ENCODE measurements around the gene KCNK17.

Gene KCNK17

DNA sequence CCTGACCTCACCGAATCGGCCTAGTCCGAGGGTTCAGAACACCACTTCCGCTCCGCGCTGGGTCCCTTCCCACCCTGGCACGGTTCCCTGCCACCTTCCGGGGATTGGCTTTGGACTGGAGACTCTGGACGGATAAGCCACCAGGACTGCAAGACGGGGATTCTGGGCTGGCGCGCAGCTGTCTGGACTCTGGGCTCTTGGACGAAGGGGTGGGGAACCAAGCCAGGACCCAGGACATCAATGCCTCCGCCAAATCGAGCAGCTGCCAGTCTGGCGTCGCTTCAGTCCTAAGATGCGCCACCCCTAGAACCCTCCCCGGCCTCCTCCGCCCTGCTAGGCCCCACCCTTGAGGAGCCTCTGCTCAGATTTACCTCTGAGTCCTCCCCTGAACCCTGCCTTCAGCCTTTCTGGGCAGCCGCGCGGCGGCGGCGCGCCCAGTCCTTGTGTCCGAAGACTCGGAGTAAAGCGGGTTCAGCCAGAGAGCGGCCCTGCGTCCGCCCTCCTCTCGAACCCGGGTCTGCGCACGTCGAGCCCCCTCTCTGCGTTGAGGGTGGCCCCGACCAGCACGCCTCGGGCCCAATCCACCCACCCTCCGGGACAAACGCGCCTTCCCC is 1.2 kb downstream of the KCNK17 start:
- DNase-seq (ENCODE audit: extremely low spot score): no peak
- POLR2A ChIA-PET: no interaction called here
- TF ChIP-seq L3MBTL2 (conservative IDR thresholded peaks at IDR 0.05): no peak
- no peak for TF ChIP-seq SUZ12 (IDR thresholded peaks at IDR 0.05)
- no peak for TF ChIP-seq ZNF384 (IDR thresholded peaks at IDR 0.05)
- TF ChIP-seq FOXA1 (IDR thresholded peaks at IDR 0.05): no peak
- TF ChIP-seq FOXM1 (IDR thresholded peaks at IDR 0.05; ENCODE audit: borderline replicate concordance): no peak
- no peak for TF ChIP-seq SP1 (IDR thresholded peaks at IDR 0.05)
- TF ChIP-seq HDGF (IDR thresholded peaks at IDR 0.05; ENCODE audit: borderline replicate concordance): no peak
- no peak for TF ChIP-seq FOXK2 (IDR thresholded peaks at IDR 0.05)
- no peak for TF ChIP-seq TARDBP (IDR thresholded peaks at IDR 0.05)
- TF ChIP-seq, protein P1, sequence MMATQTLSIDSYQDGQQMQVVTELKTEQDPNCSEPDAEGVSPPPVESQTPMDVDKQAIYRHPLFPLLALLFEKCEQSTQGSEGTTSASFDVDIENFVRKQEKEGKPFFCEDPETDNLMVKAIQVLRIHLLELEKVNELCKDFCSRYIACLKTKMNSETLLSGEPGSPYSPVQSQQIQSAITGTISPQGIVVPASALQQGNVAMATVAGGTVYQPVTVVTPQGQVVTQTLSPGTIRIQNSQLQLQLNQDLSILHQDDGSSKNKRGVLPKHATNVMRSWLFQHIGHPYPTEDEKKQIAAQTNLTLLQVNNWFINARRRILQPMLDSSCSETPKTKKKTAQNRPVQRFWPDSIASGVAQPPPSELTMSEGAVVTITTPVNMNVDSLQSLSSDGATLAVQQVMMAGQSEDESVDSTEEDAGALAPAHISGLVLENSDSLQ (IDR thresholded peaks at IDR 0.05): no peak
- no peak for TF ChIP-seq ARNT (IDR thresholded peaks at IDR 0.05)
- no peak for TF ChIP-seq ELF4 (IDR thresholded peaks at IDR 0.05)
- CTCF ChIA-PET: no interaction called here

DNA sequence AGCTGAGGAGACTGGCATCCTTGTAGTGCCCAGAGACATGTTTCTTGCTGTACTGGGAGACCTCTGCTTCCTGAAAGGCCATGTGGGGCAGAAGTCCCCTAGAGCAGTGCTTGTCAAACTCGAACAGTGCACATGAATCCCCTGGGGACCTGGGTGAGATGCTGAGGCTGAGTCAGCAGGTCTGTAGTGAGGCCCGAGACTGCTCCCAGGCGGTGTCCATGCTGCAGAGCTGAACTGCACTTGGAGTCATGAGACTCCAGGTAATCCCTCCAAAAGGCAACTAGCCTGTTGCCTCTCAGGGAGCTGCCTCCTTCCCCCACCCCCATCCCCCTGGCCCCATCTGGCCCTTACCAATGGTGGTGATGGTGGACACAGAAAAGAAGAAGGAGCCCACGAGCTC is 3.7 kb downstream of the KCNK17 start:
- ChIA-PET CTCF (interaction anchor here (0.7 to 1.9 kb wide), 9 partner anchors 24 to 443 kb away, joined by 3 to 7 read pairs (median 5); no protein-coding TSS in a partner anchor), POLR2A (no interaction called here)
- TF ChIP-seq SP1 (IDR thresholded peaks at IDR 0.05): no peak
- DNase-seq (ENCODE audit: extremely low spot score): no peak

GRCh38 chr6:39309942-39310531 is 4.2 kb downstream of the KCNK17 start:
- DNase-seq (ENCODE audit: extremely low spot score): peak; percentile 85
- POLR2A ChIA-PET: no interaction called here
- CTCF ChIA-PET: interaction anchor here (0.5 to 1.9 kb wide), 12 partner anchors 24 to 618 kb away, joined by 3 to 7 read pairs (median 4); no protein-coding TSS in a partner anchor
- TF ChIP-seq ARNT (IDR thresholded peaks at IDR 0.05) (no peak), ELF4 (IDR thresholded peaks at IDR 0.05) (no peak), ZNF384 (IDR thresholded peaks at IDR 0.05) (no peak), L3MBTL2 (conservative IDR thresholded peaks at IDR 0.05) (no peak), SP1 (IDR thresholded peaks at IDR 0.05) (no peak), TARDBP (IDR thresholded peaks at IDR 0.05) (no peak), FOXM1 (IDR thresholded peaks at IDR 0.05; ENCODE audit: borderline replicate concordance) (no peak), FOXK2 (IDR thresholded peaks at IDR 0.05) (no peak), NFRKB (IDR thresholded peaks at IDR 0.05) (no peak), BHLHE40 (IDR thresholded peaks at IDR 0.05; ENCODE audit: borderline replicate concordance) (no peak)
- TF ChIP-seq, protein P1 (IDR thresholded peaks at IDR 0.05): no peak

DNA sequence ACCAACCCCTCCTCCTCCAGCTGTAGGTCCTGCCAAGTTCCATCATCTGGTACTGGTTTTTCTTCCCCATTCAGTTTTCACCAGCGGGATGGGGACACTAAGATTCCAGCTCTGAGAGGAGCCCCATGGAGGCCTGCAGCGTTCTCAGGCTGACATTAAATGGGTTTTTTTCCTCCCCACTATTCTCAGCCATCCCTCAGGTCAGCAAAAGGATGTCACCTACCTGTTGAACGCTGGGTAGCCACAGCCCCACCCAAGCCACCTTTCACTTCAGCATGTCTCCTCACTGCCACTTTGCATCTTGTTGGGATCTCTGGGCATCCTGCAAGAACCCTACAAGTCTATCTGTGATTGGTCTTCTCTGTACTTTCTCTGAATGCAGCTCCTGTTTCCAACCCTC is 6.8 kb downstream of the KCNK17 start:
- ChIA-PET CTCF (interaction anchor here (1.1 to 6.8 kb wide), 2 partner anchors 140 to 310 kb away, joined by 4 to 83 read pairs; no protein-coding TSS in a partner anchor), POLR2A (no interaction called here)

DNA sequence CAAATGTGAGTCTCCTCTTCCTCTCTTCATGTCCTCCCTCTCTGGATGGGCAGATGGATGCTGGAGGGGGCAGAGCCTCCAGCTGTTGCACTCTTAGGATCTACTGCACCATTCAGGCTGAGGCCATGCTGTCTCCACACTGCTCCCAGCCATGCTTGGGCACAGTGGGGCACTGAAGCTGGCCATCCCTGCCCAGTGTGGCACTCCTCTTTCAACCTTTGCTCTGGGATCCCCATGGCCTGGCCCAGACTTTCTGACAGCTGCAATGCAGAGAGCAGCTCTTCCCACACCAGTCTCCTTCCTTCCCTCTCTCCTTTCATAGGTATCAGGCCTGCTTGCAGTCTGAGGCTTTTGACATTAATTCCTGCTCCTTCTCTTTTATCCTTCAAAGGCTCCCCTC is 9.3 kb downstream of the KCNK17 start:
- ChIA-PET POLR2A (no interaction called here), CTCF (interaction anchor here (0.5 to 6.8 kb wide), 6 partner anchors 31 to 432 kb away, joined by 3 to 83 read pairs (median 4); no protein-coding TSS in a partner anchor)
- DNase-seq (ENCODE audit: extremely low spot score): no peak
- TF ChIP-seq FOXM1 (IDR thresholded peaks at IDR 0.05; ENCODE audit: borderline replicate concordance) (no peak), FOXA1 (IDR thresholded peaks at IDR 0.05) (no peak), BHLHE40 (IDR thresholded peaks at IDR 0.05; ENCODE audit: borderline replicate concordance) (no peak), TARDBP (IDR thresholded peaks at IDR 0.05) (no peak), SUZ12 (IDR thresholded peaks at IDR 0.05) (no peak), SP1 (IDR thresholded peaks at IDR 0.05) (no peak), HDGF (IDR thresholded peaks at IDR 0.05; ENCODE audit: borderline replicate concordance) (no peak), ARNT (IDR thresholded peaks at IDR 0.05) (no peak), LEF1 (IDR thresholded peaks at IDR 0.05; ENCODE audit: borderline replicate concordance) (no peak), NFRKB (IDR thresholded peaks at IDR 0.05) (no peak)
- TF ChIP-seq, protein P1 (IDR thresholded peaks at IDR 0.05): no peak

More for the DNA sequence above, 6.8 kb downstream of the KCNK17 start:
- DNase-seq (ENCODE audit: extremely low spot score): no peak
- no peak for TF ChIP-seq SUZ12 (IDR thresholded peaks at IDR 0.05)
- TF ChIP-seq NFRKB (IDR thresholded peaks at IDR 0.05): no peak
- TF ChIP-seq BHLHE40 (IDR thresholded peaks at IDR 0.05; ENCODE audit: borderline replicate concordance): no peak
- TF ChIP-seq ELF4 (IDR thresholded peaks at IDR 0.05): no peak
- TF ChIP-seq ARNT (IDR thresholded peaks at IDR 0.05): no peak
- TF ChIP-seq CTBP1 (IDR thresholded peaks at IDR 0.05; ENCODE audit: borderline replicate concordance): no peak
- no peak for TF ChIP-seq FOXK2 (IDR thresholded peaks at IDR 0.05)

DNA sequence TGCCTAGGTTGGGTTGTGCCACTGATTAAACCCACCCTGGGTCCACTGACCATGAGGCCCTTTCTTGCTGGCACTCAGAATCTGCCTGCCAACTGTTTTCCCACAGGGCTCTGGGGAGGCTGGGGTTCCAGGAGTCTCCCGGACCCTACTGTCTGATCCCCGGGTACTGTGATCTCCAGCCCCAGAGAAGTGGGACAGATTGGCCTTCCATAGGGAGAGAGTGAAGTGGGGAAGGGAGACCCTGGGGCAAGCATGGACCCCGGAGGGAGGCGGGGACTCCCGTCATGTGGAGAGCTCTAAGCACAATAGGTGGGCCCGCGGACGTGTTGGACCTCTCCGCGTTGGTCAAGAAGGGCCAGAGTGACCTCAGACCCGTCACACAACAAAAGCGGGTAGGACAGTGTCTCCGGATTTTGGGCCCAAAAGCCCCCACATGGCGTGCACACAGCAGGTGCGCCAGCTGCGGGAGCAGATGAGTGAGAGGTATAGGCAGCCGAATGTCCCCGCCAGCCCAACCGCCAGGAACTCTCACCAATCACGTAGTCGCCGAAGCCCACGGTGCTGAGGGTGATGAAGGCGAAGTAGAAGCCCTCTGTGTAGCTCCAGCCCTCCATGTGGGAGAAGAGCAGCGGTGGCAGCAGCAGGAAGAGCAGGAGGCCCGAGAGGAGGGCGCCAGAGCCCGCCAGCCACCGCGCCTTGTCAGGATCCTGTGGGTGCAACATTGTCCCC is 10.6 kb downstream of the KCNK17 start:
- ChIA-PET CTCF (interaction anchor here (0.5 to 6.8 kb wide), 14 partner anchors 40 to 428 kb away, joined by 3 to 83 read pairs (median 4); partner anchors contain the start of gene KCNK5), POLR2A (interaction anchor here (1.4 kb wide), 1 partner anchor 136 kb away, joined by 3 read pairs; no protein-coding TSS in a partner anchor)
- no peak for DNase-seq (ENCODE audit: extremely low spot score)
- TF ChIP-seq ELF4 (IDR thresholded peaks at IDR 0.05) (no peak), BHLHE40 (IDR thresholded peaks at IDR 0.05; ENCODE audit: borderline replicate concordance) (no peak), FOXM1 (IDR thresholded peaks at IDR 0.05; ENCODE audit: borderline replicate concordance) (no peak), FOXK2 (IDR thresholded peaks at IDR 0.05) (no peak), TARDBP (IDR thresholded peaks at IDR 0.05) (no peak), SUZ12 (IDR thresholded peaks at IDR 0.05) (no peak), ARNT (IDR thresholded peaks at IDR 0.05) (no peak), ZNF384 (IDR thresholded peaks at IDR 0.05) (no peak)
